Glutamatergic neuron (in vitro differentiated cells): ENCODE data around the gene ARFGAP3. TPM values are rescaled to one million over a fixed set of nuclear protein-coding genes. Genes with fewer than 3 reads are reported as not detected.

Source experiments
- DNase-seq: peaks from one replicate; pipeline ENCODE4 v3.0.0; 2022
- H3K27ac Mint-ChIP-seq: one replicate; pipeline ENCODE4 v1.8.0; 2020; ENCODE audit warnings: mild to moderate bottlenecking, mixed read lengths, inconsistent platforms; ENCODE audit not compliant: unreplicated experiment
- H3K27me3 Mint-ChIP-seq: one replicate; pipeline ENCODE4 v1.8.0; 2020; ENCODE audit warnings: mild to moderate bottlenecking, moderate library complexity, mixed read lengths, inconsistent platforms; ENCODE audit not compliant: unreplicated experiment
- H3K36me3 Mint-ChIP-seq: one replicate; pipeline ENCODE4 v1.8.0; 2020; ENCODE audit warnings: mild to moderate bottlenecking, mixed read lengths, inconsistent platforms; ENCODE audit not compliant: unreplicated experiment
- H3K4me1 Mint-ChIP-seq: one replicate; pipeline ENCODE4 v1.8.0; 2020; ENCODE audit warnings: mild to moderate bottlenecking, low read depth, mixed read lengths, inconsistent platforms; ENCODE audit not compliant: unreplicated experiment
- H3K4me3 Mint-ChIP-seq: one replicate; pipeline ENCODE4 v1.8.0; 2020; ENCODE audit warnings: mild to moderate bottlenecking, mixed read lengths, inconsistent platforms; ENCODE audit not compliant: unreplicated experiment
- H3K9me3 Mint-ChIP-seq: one replicate; pipeline ENCODE4 v1.8.0; 2020; ENCODE audit warnings: mild to moderate bottlenecking, moderate library complexity, mixed read lengths, inconsistent platforms; ENCODE audit not compliant: unreplicated experiment
- CTCF ChIP-seq: fragments of 200-600 bp; sonication (generic); IDR thresholded peaks from one replicate; pipeline ENCODE4 v1.5.0; 2021; ENCODE audit not compliant: partially characterized antibody, unreplicated experiment
- total RNA-seq: library from RNA; stranded (reverse); fragmentation: NEBNext Ultra II Directional; extraction: Animal tissue kit (Norgen Biotek cat#: 25700); gene quantifications from one replicate; pipeline ENCODE4 v1.2.1, GENCODE V29; 2021; ENCODE audit not compliant: unreplicated experiment

The ARFGAP3 gene
- total RNA-seq, 1 donor from 2014 or later = 18.4 TPM

- no peak overlapping the region for H3K27ac Mint-ChIP-seq
- peaks cover 14% of the 10 kb centered on the region for H3K9me3 Mint-ChIP-seq
- H3K4me1 Mint-ChIP-seq = peaks cover 28% of the 10 kb centered on the region
- peaks cover 2% of the 10 kb centered on the region for H3K27me3 Mint-ChIP-seq
- no peak for TF ChIP-seq CTCF
- no peak overlapping the region for H3K4me3 Mint-ChIP-seq
- no peak for DNase-seq
- H3K36me3 Mint-ChIP-seq = no peaks in the 10 kb centered on the region
Measured at GRCh38 chr22:42805016-42805997, 51.8 kb downstream of the ARFGAP3 start.

DNA sequence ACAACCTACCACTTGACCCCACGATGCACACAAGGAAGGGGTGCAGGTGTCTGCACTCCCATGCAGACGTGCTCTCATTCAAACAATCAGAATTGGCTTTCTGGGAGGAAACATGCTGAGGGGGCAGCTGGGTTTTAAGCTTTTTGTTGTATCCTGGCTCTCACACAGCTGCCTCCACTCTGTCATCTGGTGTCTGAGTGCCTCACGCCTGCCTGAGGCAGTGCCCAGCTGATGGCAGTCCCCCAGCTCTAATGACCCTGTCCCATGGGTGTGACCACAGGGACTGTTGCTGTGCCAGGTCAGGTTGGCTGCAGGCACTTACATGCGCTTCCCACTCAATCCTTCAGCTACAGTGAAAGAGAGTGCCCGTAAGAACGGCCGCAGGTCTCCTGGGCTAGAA is 53.7 kb downstream of the ARFGAP3 start:
- TF ChIP-seq CTCF = no peak
- peaks cover 14% of the 10 kb centered on the region for H3K9me3 Mint-ChIP-seq
- peaks cover 32% of the 10 kb centered on the region for H3K4me1 Mint-ChIP-seq
- peak overlapping the region; percentile 92 for H3K27ac Mint-ChIP-seq
- peak overlapping the region; percentile 52 for H3K4me3 Mint-ChIP-seq
- peaks cover 4% of the 10 kb centered on the region for H3K27me3 Mint-ChIP-seq
- DNase-seq = peak; percentile 79
- H3K36me3 Mint-ChIP-seq = no peaks in the 10 kb centered on the region

DNA sequence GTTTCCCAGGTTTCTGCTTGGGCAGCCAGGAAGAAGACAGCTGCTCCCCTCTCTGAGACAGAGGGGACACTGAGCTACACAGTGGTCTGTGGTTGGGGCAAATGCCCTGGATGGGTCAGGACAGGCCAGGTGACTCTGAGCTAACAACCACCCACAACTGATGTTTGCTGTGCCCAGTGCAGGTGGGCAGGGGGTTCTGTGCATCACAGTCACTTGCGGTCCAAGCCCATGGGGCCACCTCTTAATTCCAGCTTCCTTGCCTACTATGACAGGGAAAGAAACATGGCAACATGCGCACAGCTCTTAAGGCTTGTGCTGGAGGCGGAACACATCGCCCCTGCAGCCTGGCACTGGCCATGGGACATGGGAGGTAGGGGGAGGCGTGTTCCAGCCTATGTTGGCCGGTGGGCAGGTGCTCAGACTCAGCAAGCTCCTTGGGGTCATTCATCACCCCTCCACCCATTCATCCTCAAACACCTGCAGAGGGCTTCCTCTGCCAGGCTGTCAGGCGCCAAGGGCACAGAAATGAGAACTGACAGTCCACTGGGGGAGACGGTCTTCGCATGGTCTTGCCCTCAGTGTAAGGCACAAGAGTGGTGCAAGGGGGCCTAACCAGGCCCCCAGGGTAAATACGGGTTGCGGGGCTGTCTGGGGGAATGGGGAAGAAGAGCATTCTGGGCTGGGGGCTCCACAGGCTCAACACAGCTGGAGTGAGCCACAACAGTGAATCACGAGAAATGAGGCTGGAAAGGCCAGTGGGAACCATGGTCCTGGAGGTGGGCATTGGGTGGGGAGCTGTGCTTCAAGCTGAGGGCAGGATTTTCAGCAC is 55.6 kb downstream of the ARFGAP3 start:
- H3K4me3 Mint-ChIP-seq = no peak overlapping the region
- no peak overlapping the region for H3K27ac Mint-ChIP-seq
- H3K27me3 Mint-ChIP-seq = peaks cover 4% of the 10 kb centered on the region
- no peak for DNase-seq
- peaks cover 15% of the 10 kb centered on the region for H3K9me3 Mint-ChIP-seq
- H3K4me1 Mint-ChIP-seq = peaks cover 38% of the 10 kb centered on the region
- peaks cover 4% of the 10 kb centered on the region for H3K36me3 Mint-ChIP-seq
- TF ChIP-seq CTCF = no peak

GRCh38 chr22:42800451-42801251 is 56.4 kb downstream of the ARFGAP3 start:
- Mint-ChIP-seq H3K4me3 (no peak overlapping the region), H3K36me3 (peaks cover 4% of the 10 kb centered on the region), H3K27me3 (peaks cover 4% of the 10 kb centered on the region), H3K27ac (no peak overlapping the region), H3K9me3 (peaks cover 17% of the 10 kb centered on the region), H3K4me1 (peaks cover 39% of the 10 kb centered on the region)
- DNase-seq = no peak
- TF ChIP-seq CTCF = no peak
